ENCODE data around the gene RIMBP2.
"Not testable (repeated sequence)": the region's sequence is repeated elsewhere in the genome, so short reads cannot be mapped to it uniquely, and the experiment has no call there.

Gene RIMBP2

GRCh38 chr12:130748786-130749185 lies 32.7 kb upstream of the RIMBP2 start:
- H3K4me1 ChIP-seq (ENCODE audit: control insufficient read depth, insufficient read depth, low read length, poor library complexity, severe bottlenecking): no peaks in the 10 kb centered on the region
- no peak overlapping the region for H3K4me3 ChIP-seq (ENCODE audit: extremely low read depth, insufficient read depth, low read length, poor library complexity, severe bottlenecking)
- H3K9me3 ChIP-seq (ENCODE audit: control insufficient read depth, low read length): no peaks in the 10 kb centered on the region
- no peaks in the 10 kb centered on the region for H3K36me3 ChIP-seq (ENCODE audit: control insufficient read depth, insufficient read depth, low read length)
- WGBS, 2 experiments (ENCODE audit: insufficient coverage in 2 of 2): 69 to 76% methylated on average over 10 of the region's 10 CpGs
- no peak overlapping the region for H3K27ac ChIP-seq (ENCODE audit: low read depth, low read length, severe bottlenecking)

- Histone ChIP-seq H3K4me3 (ENCODE audit: extremely low read depth, insufficient read depth, low read length, poor library complexity, severe bottlenecking) (no peak overlapping the region), H3K27ac (ENCODE audit: low read depth, low read length, severe bottlenecking) (no peak overlapping the region), H3K36me3 (ENCODE audit: control insufficient read depth, insufficient read depth, low read length) (no peaks in the 10 kb centered on the region), H3K4me1 (ENCODE audit: control insufficient read depth, insufficient read depth, low read length, poor library complexity, severe bottlenecking) (no peaks in the 10 kb centered on the region), H3K9me3 (ENCODE audit: control insufficient read depth, low read length) (no peaks in the 10 kb centered on the region)
- WGBS, 2 experiments (ENCODE audit: insufficient coverage in 2 of 2): 20 to 28% methylated on average over 6 to 8 of the region's 13 CpGs
Measured at GRCh38 chr12:130747867-130748740, 32.0 kb upstream of the RIMBP2 start.

- Histone ChIP-seq H3K4me3 (ENCODE audit: extremely low read depth, insufficient read depth, low read length, poor library complexity, severe bottlenecking) (no peak overlapping the region), H3K9me3 (ENCODE audit: control insufficient read depth, low read length) (no peaks in the 10 kb centered on the region), H3K36me3 (ENCODE audit: control insufficient read depth, insufficient read depth, low read length) (no peaks in the 10 kb centered on the region), H3K27ac (ENCODE audit: low read depth, low read length, severe bottlenecking) (no peak overlapping the region), H3K4me1 (ENCODE audit: control insufficient read depth, insufficient read depth, low read length, poor library complexity, severe bottlenecking) (no peaks in the 10 kb centered on the region)
- 80 to 83% methylated on average over 7 of the region's 9 CpGs for WGBS, 2 experiments (ENCODE audit: insufficient coverage in 2 of 2)
Measured at GRCh38 chr12:130746546-130746945, 30.4 kb upstream of the RIMBP2 start.

GRCh38 chr12:130745921-130746320 lies 29.8 kb upstream of the RIMBP2 start:
- no peaks in the 10 kb centered on the region for H3K4me1 ChIP-seq (ENCODE audit: control insufficient read depth, insufficient read depth, low read length, poor library complexity, severe bottlenecking)
- H3K9me3 ChIP-seq (ENCODE audit: control insufficient read depth, low read length): no peaks in the 10 kb centered on the region
- H3K27ac ChIP-seq (ENCODE audit: low read depth, low read length, severe bottlenecking): no peak overlapping the region
- whole genome bisulfite sequencing, 2 experiments (ENCODE audit: insufficient coverage in 2 of 2): 88 to 100% methylated on average over 1 of the region's 4 CpGs
- H3K36me3 ChIP-seq (ENCODE audit: control insufficient read depth, insufficient read depth, low read length): no peaks in the 10 kb centered on the region
- no peak overlapping the region for H3K4me3 ChIP-seq (ENCODE audit: extremely low read depth, insufficient read depth, low read length, poor library complexity, severe bottlenecking)

GRCh38 chr12:130744274-130744673 lies 28.2 kb upstream of the RIMBP2 start:
- H3K9me3 ChIP-seq (ENCODE audit: control insufficient read depth, low read length): no peaks in the 10 kb centered on the region
- no peaks in the 10 kb centered on the region for H3K36me3 ChIP-seq (ENCODE audit: control insufficient read depth, insufficient read depth, low read length)
- 69 to 75% methylated on average over 4 to 5 of the region's 5 CpGs for WGBS, 2 experiments (ENCODE audit: insufficient coverage in 2 of 2)
- H3K4me1 ChIP-seq (ENCODE audit: control insufficient read depth, insufficient read depth, low read length, poor library complexity, severe bottlenecking): no peaks in the 10 kb centered on the region
- H3K27ac ChIP-seq (ENCODE audit: low read depth, low read length, severe bottlenecking): no peak overlapping the region
- H3K4me3 ChIP-seq (ENCODE audit: extremely low read depth, insufficient read depth, low read length, poor library complexity, severe bottlenecking): no peak overlapping the region

- Histone ChIP-seq H3K4me1 (ENCODE audit: control insufficient read depth, insufficient read depth, low read length, poor library complexity, severe bottlenecking) (no peaks in the 10 kb centered on the region), H3K27ac (ENCODE audit: low read depth, low read length, severe bottlenecking) (no peak overlapping the region), H3K4me3 (ENCODE audit: extremely low read depth, insufficient read depth, low read length, poor library complexity, severe bottlenecking) (no peak overlapping the region), H3K9me3 (ENCODE audit: control insufficient read depth, low read length) (no peaks in the 10 kb centered on the region), H3K36me3 (ENCODE audit: control insufficient read depth, insufficient read depth, low read length) (no peaks in the 10 kb centered on the region)
- 80 to 88% methylated on average over 1 to 4 of the region's 5 CpGs for WGBS, 2 experiments (ENCODE audit: insufficient coverage in 2 of 2)
Measured at GRCh38 chr12:130743606-130744005, 27.5 kb upstream of the RIMBP2 start.

- no peak overlapping the region for H3K4me3 ChIP-seq (ENCODE audit: extremely low read depth, insufficient read depth, low read length, poor library complexity, severe bottlenecking)
- 80 to 83% methylated on average over 1 of the region's 2 CpGs for WGBS, 2 experiments (ENCODE audit: insufficient coverage in 2 of 2)
- no peak overlapping the region for H3K27ac ChIP-seq (ENCODE audit: low read depth, low read length, severe bottlenecking)
- no peaks in the 10 kb centered on the region for H3K36me3 ChIP-seq (ENCODE audit: control insufficient read depth, insufficient read depth, low read length)
- no peaks in the 10 kb centered on the region for H3K4me1 ChIP-seq (ENCODE audit: control insufficient read depth, insufficient read depth, low read length, poor library complexity, severe bottlenecking)
- no peaks in the 10 kb centered on the region for H3K9me3 ChIP-seq (ENCODE audit: control insufficient read depth, low read length)
Measured at GRCh38 chr12:130743176-130743575, 27.1 kb upstream of the RIMBP2 start.

GRCh38 chr12:130742716-130743115 lies 26.6 kb upstream of the RIMBP2 start:
- Histone ChIP-seq H3K9me3 (ENCODE audit: control insufficient read depth, low read length) (no peaks in the 10 kb centered on the region), H3K4me1 (ENCODE audit: control insufficient read depth, insufficient read depth, low read length, poor library complexity, severe bottlenecking) (no peaks in the 10 kb centered on the region), H3K4me3 (ENCODE audit: extremely low read depth, insufficient read depth, low read length, poor library complexity, severe bottlenecking) (no peak overlapping the region), H3K36me3 (ENCODE audit: control insufficient read depth, insufficient read depth, low read length) (no peaks in the 10 kb centered on the region), H3K27ac (ENCODE audit: low read depth, low read length, severe bottlenecking) (no peak overlapping the region)
- 100% methylated on average over 1 of the region's 1 CpG; no CpG with 5 or more reads in 1 of the 2 experiments for WGBS, 2 experiments (ENCODE audit: insufficient coverage in 2 of 2)

- H3K9me3 ChIP-seq (ENCODE audit: control insufficient read depth, low read length): no peaks in the 10 kb centered on the region
- H3K4me1 ChIP-seq (ENCODE audit: control insufficient read depth, insufficient read depth, low read length, poor library complexity, severe bottlenecking): no peaks in the 10 kb centered on the region
- WGBS, 2 experiments (ENCODE audit: insufficient coverage in 2 of 2): 90 to 94% methylated on average over 12 of the region's 12 CpGs
- H3K36me3 ChIP-seq (ENCODE audit: control insufficient read depth, insufficient read depth, low read length): no peaks in the 10 kb centered on the region
- H3K27ac ChIP-seq (ENCODE audit: low read depth, low read length, severe bottlenecking): no peak overlapping the region
- no peak overlapping the region for H3K4me3 ChIP-seq (ENCODE audit: extremely low read depth, insufficient read depth, low read length, poor library complexity, severe bottlenecking)
Measured at GRCh38 chr12:130742112-130742511, 26.0 kb upstream of the RIMBP2 start.

- Histone ChIP-seq H3K27ac (ENCODE audit: low read depth, low read length, severe bottlenecking) (no peak overlapping the region), H3K4me1 (ENCODE audit: control insufficient read depth, insufficient read depth, low read length, poor library complexity, severe bottlenecking) (no peaks in the 10 kb centered on the region), H3K4me3 (ENCODE audit: extremely low read depth, insufficient read depth, low read length, poor library complexity, severe bottlenecking) (no peak overlapping the region), H3K36me3 (ENCODE audit: control insufficient read depth, insufficient read depth, low read length) (no peaks in the 10 kb centered on the region), H3K9me3 (ENCODE audit: control insufficient read depth, low read length) (no peaks in the 10 kb centered on the region)
- 90 to 96% methylated on average over 4 to 9 of the region's 10 CpGs for WGBS, 2 experiments (ENCODE audit: insufficient coverage in 2 of 2)
Measured at GRCh38 chr12:130739571-130739970, 23.5 kb upstream of the RIMBP2 start.

- WGBS, 2 experiments (ENCODE audit: insufficient coverage in 2 of 2): no CpG with 5 or more reads among the region's 4 CpGs
- not testable (repeated sequence) for H3K4me1 ChIP-seq (ENCODE audit: control insufficient read depth, insufficient read depth, low read length, poor library complexity, severe bottlenecking); H3K4me3 ChIP-seq (ENCODE audit: extremely low read depth, insufficient read depth, low read length, poor library complexity, severe bottlenecking); H3K36me3 ChIP-seq (ENCODE audit: control insufficient read depth, insufficient read depth, low read length); H3K9me3 ChIP-seq (ENCODE audit: control insufficient read depth, low read length); H3K27ac ChIP-seq (ENCODE audit: low read depth, low read length, severe bottlenecking)
Measured at GRCh38 chr12:130738403-130738802, 22.3 kb upstream of the RIMBP2 start.
